NCI-H2107 (cell line): ENCODE data around the gene OLA1.
"Not testable (repeated sequence)": the region's sequence is repeated elsewhere in the genome, so short reads cannot be mapped to it uniquely, and the experiment has no call there.

Source experiments
- DNase-seq: peaks from one replicate; lab custom pipeline; 2025; lab: John Stamatoyannopoulos, UW

The OLA1 gene

GRCh38 chr2:174248187-174248997, at the start of gene OLA1:
Gene OLA1 (minus strand): TSS chr2:174248532. CDS start chr2:174246815, 1,717 bp downstream.
- DNase-seq, result peak; percentile 91

- no peak for DNase-seq
Measured at GRCh38 chr2:174292908-174293307, 44.6 kb upstream of the OLA1 start.

GRCh38 chr2:174286172-174286571, 37.8 kb upstream of the OLA1 start:
- DNase-seq, result no peak

GRCh38 chr2:174282441-174282840, 34.1 kb upstream of the OLA1 start:
- DNase-seq, result no peak

GRCh38 chr2:174281736-174282135, 33.4 kb upstream of the OLA1 start:
- no peak for DNase-seq

GRCh38 chr2:174280596-174280995, 32.3 kb upstream of the OLA1 start:
- no peak for DNase-seq

- DNase-seq, result not testable (repeated sequence)
Measured at GRCh38 chr2:174270263-174270662, 21.9 kb upstream of the OLA1 start.

GRCh38 chr2:174266288-174266687, 18.0 kb upstream of the OLA1 start:
- DNase-seq, result no peak

GRCh38 chr2:174263997-174264396, 15.7 kb upstream of the OLA1 start:
- DNase-seq, result no peak

- no peak for DNase-seq
Measured at GRCh38 chr2:174259981-174260380, 11.6 kb upstream of the OLA1 start.

GRCh38 chr2:174254267-174254666, 5.9 kb upstream of the OLA1 start:
- DNase-seq, result no peak

- DNase-seq, result no peak
Measured at GRCh38 chr2:174248998-174249592, 763 bp upstream of the OLA1 start.

- no peak for DNase-seq
Measured at GRCh38 chr2:174247474-174248186, 702 bp downstream of the OLA1 start.

- DNase-seq, result no peak
Measured at GRCh38 chr2:174246944-174247381, 1.4 kb downstream of the OLA1 start.

GRCh38 chr2:174245628-174246027, 2.7 kb downstream of the OLA1 start:
- not testable (repeated sequence) for DNase-seq

GRCh38 chr2:174245065-174245464, 3.3 kb downstream of the OLA1 start:
- no peak for DNase-seq

GRCh38 chr2:174243812-174244211, 4.5 kb downstream of the OLA1 start:
- no peak for DNase-seq

- DNase-seq, result no peak
Measured at GRCh38 chr2:174240097-174240496, 8.2 kb downstream of the OLA1 start.

GRCh38 chr2:174236429-174236828, 11.9 kb downstream of the OLA1 start:
- DNase-seq, result no peak

GRCh38 chr2:174235680-174236079, 12.7 kb downstream of the OLA1 start:
- DNase-seq, result no peak

- no peak for DNase-seq
Measured at GRCh38 chr2:174233771-174234275, 14.5 kb downstream of the OLA1 start.

GRCh38 chr2:174227748-174228147, 20.6 kb downstream of the OLA1 start:
- no peak for DNase-seq
